BE2C (cell line): ENCODE results near the gene ING3. TPM values are rescaled to one million over a fixed set of nuclear protein-coding genes. Genes with fewer than 3 reads are reported as not detected.

Experiments
- DNase-seq: peaks from one replicate; pipeline ENCODE4 v3.0.0-alpha.2; 2020
- H3K27me3 ChIP-seq: fragments of 250-450 bp; sonication (Bioruptor Pico); 2 replicates; pipeline ENCODE4 v1.5.1; 2020; ENCODE audit warnings: mild to moderate bottlenecking
- H3K36me3 ChIP-seq: fragments of 250-450 bp; sonication (Bioruptor Pico); 2 replicates; pipeline ENCODE4 v1.5.1; 2020; ENCODE audit warnings: mild to moderate bottlenecking
- H3K4me1 ChIP-seq: fragments of 250-450 bp; sonication (Bioruptor Pico); 2 replicates; pipeline ENCODE4 v1.5.1; 2020
- H3K4me3 ChIP-seq: 2 replicates; pipeline ENCODE4 v1.5.1; 2011; ENCODE audit warnings: low read depth, low read length
- H3K9me3 ChIP-seq: fragments of 250-450 bp; sonication (Bioruptor Pico); 2 replicates; pipeline ENCODE4 v1.5.1; 2020
- polyA plus RNA-seq: library from polyadenylated mRNA; unstranded; fragments of >200 nt; gene quantifications from one replicate; pipeline ENCODE4 v1.2.1, GENCODE V29; 2012; ENCODE audit warnings: low read depth, missing spikeins; ENCODE audit not compliant: insufficient read length, insufficient read depth
- TF ChIP-seq, protein P1 (sequence below): IDR thresholded peaks from 2 replicates; pipeline ENCODE4 v1.5.1; 2012; ENCODE audit warnings: mild to moderate bottlenecking, low read depth, low read length

The ING3 gene
- 7.6 TPM for polyA plus RNA-seq

DNA sequence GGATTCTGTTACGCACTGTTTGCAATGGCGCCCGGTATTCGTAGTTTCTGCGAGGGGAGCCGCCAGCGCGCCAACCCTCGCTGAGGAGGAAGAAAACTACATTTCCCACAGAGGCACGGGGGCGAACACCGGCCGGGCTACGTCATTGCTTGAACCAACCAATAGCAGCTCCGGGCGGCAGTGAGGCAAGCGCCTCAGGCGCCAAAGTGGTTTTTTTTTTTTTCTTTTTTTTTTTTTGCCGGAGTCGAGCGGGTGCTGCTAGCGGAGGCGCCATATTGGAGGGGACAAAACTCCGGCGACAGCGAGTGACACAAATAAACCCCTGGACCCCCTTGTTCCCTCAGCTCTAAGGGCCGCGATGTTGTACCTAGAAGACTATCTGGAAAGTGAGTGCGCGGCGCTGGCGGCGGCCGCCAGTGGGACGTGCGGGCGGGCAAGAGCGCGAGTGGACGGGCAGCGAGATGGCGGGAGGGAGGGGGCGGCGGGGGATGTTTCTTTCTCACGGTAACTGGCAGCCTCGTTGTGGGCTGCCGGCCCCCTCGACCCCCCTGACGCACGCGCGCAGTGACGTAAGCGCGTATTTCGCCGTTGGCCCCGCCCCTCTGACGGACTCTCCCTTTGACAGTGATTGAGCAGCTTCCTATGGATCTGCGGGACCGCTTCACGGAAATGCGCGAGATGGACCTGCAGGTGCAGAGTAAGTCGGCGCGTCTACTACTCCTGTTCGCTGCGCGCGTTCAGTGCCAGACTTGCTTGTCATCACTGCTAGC, at the start of gene ING3:
TSS of gene ING3 (plus strand) at position 239 of the 770 bp plus-strand sequence. CDS start at position 359, 120 bp downstream.
- DNase-seq, result peak; percentile 96
- H3K4me1 ChIP-seq, result no peaks in the 10 kb centered on the region; the same call in 1 of the 2 replicates
- TF ChIP-seq, protein P1, sequence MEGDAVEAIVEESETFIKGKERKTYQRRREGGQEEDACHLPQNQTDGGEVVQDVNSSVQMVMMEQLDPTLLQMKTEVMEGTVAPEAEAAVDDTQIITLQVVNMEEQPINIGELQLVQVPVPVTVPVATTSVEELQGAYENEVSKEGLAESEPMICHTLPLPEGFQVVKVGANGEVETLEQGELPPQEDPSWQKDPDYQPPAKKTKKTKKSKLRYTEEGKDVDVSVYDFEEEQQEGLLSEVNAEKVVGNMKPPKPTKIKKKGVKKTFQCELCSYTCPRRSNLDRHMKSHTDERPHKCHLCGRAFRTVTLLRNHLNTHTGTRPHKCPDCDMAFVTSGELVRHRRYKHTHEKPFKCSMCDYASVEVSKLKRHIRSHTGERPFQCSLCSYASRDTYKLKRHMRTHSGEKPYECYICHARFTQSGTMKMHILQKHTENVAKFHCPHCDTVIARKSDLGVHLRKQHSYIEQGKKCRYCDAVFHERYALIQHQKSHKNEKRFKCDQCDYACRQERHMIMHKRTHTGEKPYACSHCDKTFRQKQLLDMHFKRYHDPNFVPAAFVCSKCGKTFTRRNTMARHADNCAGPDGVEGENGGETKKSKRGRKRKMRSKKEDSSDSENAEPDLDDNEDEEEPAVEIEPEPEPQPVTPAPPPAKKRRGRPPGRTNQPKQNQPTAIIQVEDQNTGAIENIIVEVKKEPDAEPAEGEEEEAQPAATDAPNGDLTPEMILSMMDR, result no peak
- H3K36me3 ChIP-seq, result peaks cover 17% of the 10 kb centered on the region
- peak within 1 kb of the TSS; percentile 94 for H3K4me3 ChIP-seq
- H3K9me3 ChIP-seq, result no peaks in the 10 kb centered on the region
- H3K27me3 ChIP-seq, result peaks cover 7% of the 10 kb centered on the region

GRCh38 chr7:120915314-120916105, 35.1 kb upstream of the ING3 start:
- no peaks in the 10 kb centered on the region for H3K36me3 ChIP-seq
- H3K4me1 ChIP-seq, result no peaks in the 10 kb centered on the region
- no peak for DNase-seq
- no peak overlapping the region for H3K4me3 ChIP-seq
- H3K27me3 ChIP-seq, result peaks cover 3% of the 10 kb centered on the region; the same call in 1 of the 2 replicates
- H3K9me3 ChIP-seq, result no peaks in the 10 kb centered on the region
- TF ChIP-seq, protein P1, result no peak

GRCh38 chr7:120916121-120916520, 34.5 kb upstream of the ING3 start:
- TF ChIP-seq, protein P1, result no peak
- Histone ChIP-seq H3K36me3 (no peaks in the 10 kb centered on the region), H3K27me3 (peaks cover 3% of the 10 kb centered on the region; the same call in 1 of the 2 replicates), H3K4me3 (no peak overlapping the region), H3K9me3 (no peaks in the 10 kb centered on the region), H3K4me1 (no peaks in the 10 kb centered on the region)
- DNase-seq, result no peak

DNA sequence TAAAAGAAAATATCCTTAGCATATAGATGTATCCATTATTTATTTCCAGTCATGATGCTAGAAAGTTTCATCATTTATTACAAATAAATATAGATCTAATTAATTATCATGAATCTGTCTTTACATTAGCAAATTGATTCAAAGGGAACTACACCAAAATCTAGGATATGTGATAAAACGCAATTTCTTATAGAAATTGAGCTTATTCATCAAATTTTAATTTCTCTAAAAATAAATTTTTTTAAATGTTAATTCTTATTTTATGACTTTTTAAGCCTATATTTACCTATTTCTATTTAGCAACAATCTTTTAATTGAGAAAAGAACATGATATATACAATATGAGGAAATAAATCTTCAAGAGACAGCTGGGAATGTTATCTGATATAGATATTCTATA, 34.0 kb upstream of the ING3 start:
- no peaks in the 10 kb centered on the region for H3K36me3 ChIP-seq
- TF ChIP-seq, protein P1, result no peak
- H3K4me3 ChIP-seq, result no peak overlapping the region
- peaks cover 3% of the 10 kb centered on the region; the same call in 1 of the 2 replicates for H3K27me3 ChIP-seq
- no peak for DNase-seq
- H3K9me3 ChIP-seq, result no peaks in the 10 kb centered on the region
- no peaks in the 10 kb centered on the region for H3K4me1 ChIP-seq

DNA sequence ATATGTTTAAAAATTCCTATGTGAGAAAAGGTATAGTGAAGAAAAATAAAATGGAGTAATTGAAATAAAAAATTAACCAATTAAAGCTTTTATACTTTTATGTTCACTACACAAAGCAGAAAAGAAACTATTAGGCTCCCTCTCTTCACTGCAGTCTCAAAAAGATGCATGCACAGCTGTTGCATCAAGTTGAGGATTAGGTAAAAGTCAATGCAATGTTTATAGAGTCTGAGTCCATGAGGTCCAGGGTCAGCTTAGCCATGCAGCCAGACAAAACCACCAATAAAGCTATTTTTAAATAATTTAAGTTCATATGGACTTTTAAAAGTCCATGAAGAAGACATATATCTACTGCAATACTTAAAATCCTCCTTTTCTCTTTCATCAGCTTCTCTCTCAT, 31.1 kb upstream of the ING3 start:
- TF ChIP-seq, protein P1, result no peak
- H3K36me3 ChIP-seq, result no peaks in the 10 kb centered on the region
- no peak for DNase-seq
- H3K4me3 ChIP-seq, result no peak overlapping the region
- H3K4me1 ChIP-seq, result no peaks in the 10 kb centered on the region
- no peaks in the 10 kb centered on the region for H3K27me3 ChIP-seq
- no peaks in the 10 kb centered on the region for H3K9me3 ChIP-seq
